HEK293T (cell line): Measurements from ENCODE around the gene LIN7B.
A peak's percentile ranks its signal among the peaks of the same experiment; 100 is the strongest.
"Not testable (repeated sequence)": the region's sequence is repeated elsewhere in the genome, so short reads cannot be mapped to it uniquely, and the experiment has no call there.

Experiments used
- CTCF ChIA-PET: fragments of 350-600 bp; formaldehyde crosslinking; extraction: SDS; loops from one replicate; lab custom pipeline; 2021; ENCODE audit warnings: antibody characterized with exemption, inconsistent platforms; lab: Yijun Ruan, JAX
- POLR2A ChIA-PET: fragments of 350-600 bp; formaldehyde crosslinking; extraction: SDS; loops from one replicate; lab custom pipeline; 2020; ENCODE audit warnings: antibody characterized with exemption, inconsistent platforms; lab: Yijun Ruan, JAX
- DNase-seq: peaks from one replicate; pipeline ENCODE4 v3.0.0; 2012; ENCODE audit warnings: mixed read lengths; ENCODE audit errors: extremely low spot score
- ARNT ChIP-seq: fragments of 450-650 bp; IDR thresholded peaks from 2 replicates; pipeline ENCODE4 v1.6.1; 2017; ENCODE audit warnings: mild to moderate bottlenecking
- BHLHE40 ChIP-seq: fragments of 450-650 bp; IDR thresholded peaks from 2 replicates; pipeline ENCODE4 v1.6.1; 2016; ENCODE audit warnings: mild to moderate bottlenecking, moderate library complexity, borderline replicate concordance
- CTBP1 ChIP-seq: fragments of 450-650 bp; IDR thresholded peaks from 2 replicates; pipeline ENCODE4 v1.6.1; 2016; ENCODE audit warnings: borderline replicate concordance
- ELF4 ChIP-seq: fragments of 450-650 bp; IDR thresholded peaks from 2 replicates; pipeline ENCODE4 v1.6.1; 2017; ENCODE audit warnings: antibody characterized with exemption
- FOXA1 ChIP-seq: fragments of 450-650 bp; IDR thresholded peaks from 2 replicates; pipeline ENCODE4 v1.6.1; 2016; ENCODE audit warnings: mild to moderate bottlenecking
- FOXK2 ChIP-seq: fragments of 450-650 bp; IDR thresholded peaks from 2 replicates; pipeline ENCODE4 v1.6.1; 2016; ENCODE audit warnings: mild to moderate bottlenecking
- FOXM1 ChIP-seq: fragments of 450-650 bp; IDR thresholded peaks from 2 replicates; pipeline ENCODE4 v1.6.1; 2017; ENCODE audit warnings: mild to moderate bottlenecking, borderline replicate concordance
- HDGF ChIP-seq: fragments of 450-650 bp; IDR thresholded peaks from 2 replicates; pipeline ENCODE4 v1.6.1; 2017; ENCODE audit warnings: antibody characterized with exemption, borderline replicate concordance
- L3MBTL2 ChIP-seq: fragments of 450-650 bp; conservative IDR thresholded peaks from 2 replicates; pipeline ENCODE4 v1.6.1; 2016; ENCODE audit warnings: mild to moderate bottlenecking
- LEF1 ChIP-seq: fragments of 450-650 bp; IDR thresholded peaks from 2 replicates; pipeline ENCODE4 v1.6.1; 2017; ENCODE audit warnings: mild to moderate bottlenecking, borderline replicate concordance
- NFRKB ChIP-seq: fragments of 450-650 bp; IDR thresholded peaks from 2 replicates; pipeline ENCODE4 v1.6.1; 2016; ENCODE audit warnings: mild to moderate bottlenecking, moderate library complexity
- PKNOX1 ChIP-seq: fragments of 450-650 bp; IDR thresholded peaks from 2 replicates; pipeline ENCODE4 v1.6.1; 2016
- SP1 ChIP-seq: fragments of 450-650 bp; IDR thresholded peaks from 2 replicates; pipeline ENCODE4 v1.6.1; 2017
- SUZ12 ChIP-seq: fragments of 450-650 bp; IDR thresholded peaks from 2 replicates; pipeline ENCODE4 v1.6.1; 2016; ENCODE audit warnings: mild to moderate bottlenecking
- TARDBP ChIP-seq: fragments of 450-650 bp; IDR thresholded peaks from 2 replicates; pipeline ENCODE4 v1.6.1; 2016
- ZNF384 ChIP-seq: fragments of 450-650 bp; IDR thresholded peaks from 2 replicates; pipeline ENCODE4 v1.6.1; 2016

The LIN7B gene

GRCh38 chr19:49069026-49069425 lies 45.1 kb upstream of the LIN7B start:
- DNase-seq, result no peak
- TF ChIP-seq LEF1 (no peak), BHLHE40 (no peak), SP1 (no peak), SUZ12 (no peak), ELF4 (no peak), ARNT (no peak), NFRKB (no peak), FOXA1 (no peak), TARDBP (no peak), ZNF384 (no peak), PKNOX1 (no peak), L3MBTL2 (no peak), CTBP1 (no peak), FOXK2 (no peak), HDGF (no peak), FOXM1 (no peak)
- POLR2A ChIA-PET, result interaction anchor here (0.9 kb wide), 2 partner anchors 71 to 76 kb away, joined by 3 read pairs; partner anchors contain the start of genes GYS1 and RUVBL2
- CTCF ChIA-PET, result no interaction called here

GRCh38 chr19:49070416-49070815 lies 43.8 kb upstream of the LIN7B start:
- TF ChIP-seq FOXK2, result no peak
- DNase-seq, result no peak
- ChIA-PET CTCF (no interaction called here), POLR2A (no interaction called here)

- TF ChIP-seq HDGF (no peak), L3MBTL2 (peak; percentile 67)
- ChIA-PET CTCF (no interaction called here), POLR2A (no interaction called here)
- DNase-seq, result peak; percentile 48
Observed at GRCh38 chr19:49071860-49072547, 42.2 kb upstream of the LIN7B start.

GRCh38 chr19:49073514-49074378 lies 40.4 kb upstream of the LIN7B start:
- ChIA-PET POLR2A (interaction anchor here (1.0 to 1.5 kb wide), 4 partner anchors 12 to 80 kb away, joined by 3 to 10 read pairs (median 4); partner anchors contain the start of genes GYS1 and RUVBL2), CTCF (interaction anchor here (0.6 to 1.7 kb wide), 22 partner anchors 9 to 354 kb away, joined by 3 to 10 read pairs (median 4); partner anchors contain the start of genes GYS1, NTF4 and RUVBL2)
- DNase-seq, result peak; percentile 70
- TF ChIP-seq FOXK2 (no peak), HDGF (no peak), LEF1 (no peak), CTBP1 (no peak), ELF4 (no peak), FOXA1 (no peak), FOXM1 (no peak), TARDBP (no peak), NFRKB (no peak), SUZ12 (no peak), ARNT (no peak), L3MBTL2 (no peak), PKNOX1 (no peak)

- ChIA-PET POLR2A (interaction anchor here (1.5 kb wide), 1 partner anchor 81 kb away, joined by 10 read pairs; the partner anchor contains the start of genes GYS1 and RUVBL2), CTCF (interaction anchor here (0.9 to 1.7 kb wide), 5 partner anchors 10 to 124 kb away, joined by 4 to 10 read pairs (median 5); partner anchors contain the start of gene NTF4)
- DNase-seq, result not testable (repeated sequence)
Observed at GRCh38 chr19:49074869-49075268, 39.3 kb upstream of the LIN7B start.

GRCh38 chr19:49080392-49080791 lies 33.8 kb upstream of the LIN7B start:
- ChIA-PET CTCF (no interaction called here), POLR2A (no interaction called here)
- no peak for DNase-seq
- TF ChIP-seq FOXM1, result no peak
- TF ChIP-seq PKNOX1, result no peak
- no peak for TF ChIP-seq ELF4
- no peak for TF ChIP-seq FOXK2
- TF ChIP-seq FOXA1, result no peak
- no peak for TF ChIP-seq ARNT
- TF ChIP-seq NFRKB, result no peak
- no peak for TF ChIP-seq HDGF
- TF ChIP-seq L3MBTL2, result no peak
- TF ChIP-seq CTBP1, result no peak
- no peak for TF ChIP-seq SP1
- no peak for TF ChIP-seq LEF1
- no peak for TF ChIP-seq SUZ12
- TF ChIP-seq BHLHE40, result no peak
